Measurements from ENCODE around the gene BICC1. TPM values are rescaled to one million over a fixed set of nuclear protein-coding genes. Genes with fewer than 3 reads are reported as not detected.

The BICC1 gene
- total and polyA plus RNA-seq, 2 of the 8 experiments (the other 6 are each of a cell fraction or from before 2014, with no cell fraction given) = 0.20 to 0.73 TPM

GRCh38 chr10:58625070-58625469 lies 112.4 kb downstream of the BICC1 start (continued):
- TF ChIP-seq BCL11A (IDR thresholded peaks at IDR 0.05; ENCODE audit: low read depth in 2 of 2, low read length in 2 of 2) (no peak), E2F6 (IDR thresholded peaks at IDR 0.05) (no peak), ATF3 (IDR thresholded peaks at IDR 0.05; ENCODE audit: insufficient read depth, low read depth, low read length) (no peak)
